ENCODE results near the gene NDRG2.

Gene NDRG2

GRCh38 chr14:21024585-21025370 lies at the start of gene NDRG2:
TSS of gene NDRG2 (minus strand) at chr14:21025061. CDS start at chr14:21023315, 1,746 bp downstream.
- no peak for DNase-seq (ENCODE audit: low read depth in 2 of 2)

- no peak for DNase-seq (ENCODE audit: low read depth in 2 of 2)
Measured at GRCh38 chr14:21073921-21074320, 49.1 kb upstream of the NDRG2 start.

- no peak for DNase-seq (ENCODE audit: low read depth in 2 of 2)
Measured at GRCh38 chr14:21072781-21073339, 48.0 kb upstream of the NDRG2 start.

- DNase-seq (ENCODE audit: low read depth in 2 of 2) = peak; percentile 52 to 60
Measured at GRCh38 chr14:21072031-21072473, 47.2 kb upstream of the NDRG2 start.

- DNase-seq (ENCODE audit: low read depth in 2 of 2) = peak; percentile 88 to 90
Measured at GRCh38 chr14:21071225-21072030, 46.6 kb upstream of the NDRG2 start.

GRCh38 chr14:21070610-21071224 lies 45.9 kb upstream of the NDRG2 start:
- DNase-seq (ENCODE audit: low read depth in 2 of 2) = no peak

GRCh38 chr14:21070083-21070609 lies 45.3 kb upstream of the NDRG2 start, which contains the start of gene ARHGEF40:
TSS of gene ARHGEF40 (plus strand) at chr14:21070304. CDS start at chr14:21070397, 93 bp downstream.
- DNase-seq (ENCODE audit: low read depth in 2 of 2) = no peak

- DNase-seq (ENCODE audit: low read depth in 2 of 2) = no peak
Measured at GRCh38 chr14:21069388-21070082, 44.7 kb upstream of the NDRG2 start.

GRCh38 chr14:21068521-21069387 lies 43.9 kb upstream of the NDRG2 start:
- no peak for DNase-seq (ENCODE audit: low read depth in 2 of 2)

- no peak for DNase-seq (ENCODE audit: low read depth in 2 of 2)
Measured at GRCh38 chr14:21066882-21067502, 42.1 kb upstream of the NDRG2 start.

GRCh38 chr14:21063479-21063878 lies 38.6 kb upstream of the NDRG2 start:
- DNase-seq (ENCODE audit: low read depth in 2 of 2) = peak; percentile 71 to 74

- no peak for DNase-seq (ENCODE audit: low read depth in 2 of 2)
Measured at GRCh38 chr14:21061347-21061668, 36.4 kb upstream of the NDRG2 start.

GRCh38 chr14:21060614-21061346 lies 35.9 kb upstream of the NDRG2 start:
- DNase-seq (ENCODE audit: low read depth in 2 of 2) = no peak

GRCh38 chr14:21059842-21060613 lies 35.2 kb upstream of the NDRG2 start:
- DNase-seq (ENCODE audit: low read depth in 2 of 2) = no peak

- no peak for DNase-seq (ENCODE audit: low read depth in 2 of 2)
Measured at GRCh38 chr14:21058903-21059302, 34.0 kb upstream of the NDRG2 start.

- DNase-seq (ENCODE audit: low read depth in 2 of 2) = no peak
Measured at GRCh38 chr14:21057803-21058675, 33.2 kb upstream of the NDRG2 start, which contains the start of gene RNASE8. TSS of gene RNASE8 (plus strand) at chr14:21057822. CDS start at chr14:21057893, 71 bp downstream.

GRCh38 chr14:21056520-21057163 lies 31.8 kb upstream of the NDRG2 start:
- DNase-seq (ENCODE audit: low read depth in 2 of 2) = no peak
